Measurements from ENCODE around the gene OIP5.
"Not testable (repeated sequence)": the region's sequence is repeated elsewhere in the genome, so short reads cannot be mapped to it uniquely, and the experiment has no call there.

OIP5 gene

GRCh38 chr15:41301139-41301538, 31.3 kb downstream of the OIP5 start:
- not testable (repeated sequence) for DNase-seq

- DNase-seq = no peak
Observed at GRCh38 chr15:41292521-41292920, 39.9 kb downstream of the OIP5 start.

- no peak for DNase-seq
Observed at GRCh38 chr15:41291065-41291631, 41.2 kb downstream of the OIP5 start.

DNA sequence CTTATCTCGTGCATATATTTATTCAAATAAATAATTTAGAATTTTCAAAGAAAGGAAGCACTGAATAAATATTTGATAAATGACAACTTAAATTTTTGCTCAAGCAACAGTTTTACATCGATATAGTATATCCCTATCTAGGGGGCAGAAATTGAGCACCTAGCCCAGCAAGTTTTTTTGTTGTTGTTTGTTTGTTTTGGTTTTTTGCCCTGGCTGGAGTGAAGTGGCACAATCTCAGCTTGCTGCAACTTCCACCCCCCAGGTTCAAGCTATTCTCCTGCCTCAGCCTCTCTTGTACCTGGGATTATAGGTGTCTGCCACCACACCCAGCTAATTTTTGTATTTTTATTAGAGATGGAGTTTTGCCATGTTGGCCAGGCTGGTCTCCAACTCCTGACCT, 42.4 kb downstream of the OIP5 start:
- DNase-seq = no peak

DNA sequence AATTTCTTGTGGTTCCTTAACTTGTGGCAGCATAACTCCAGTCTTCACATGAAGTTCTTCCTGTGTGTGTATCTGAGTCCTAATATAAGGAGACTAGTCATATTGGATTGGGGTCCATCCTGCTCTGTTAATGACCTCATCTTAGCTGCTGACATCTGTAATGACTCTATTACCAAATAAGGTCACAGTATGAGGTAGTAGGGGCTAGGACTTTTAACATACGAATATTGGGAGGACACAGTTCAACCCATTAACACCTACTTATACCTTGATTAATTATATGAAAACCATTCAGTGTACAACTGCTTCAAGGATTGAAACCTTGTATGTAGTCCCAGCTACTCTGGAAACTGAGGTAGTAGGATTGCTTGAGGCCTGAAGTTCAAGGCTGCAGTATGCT, 43.9 kb downstream of the OIP5 start:
- DNase-seq = no peak

GRCh38 chr15:41286665-41287333, 45.6 kb downstream of the OIP5 start:
- no peak for DNase-seq

DNA sequence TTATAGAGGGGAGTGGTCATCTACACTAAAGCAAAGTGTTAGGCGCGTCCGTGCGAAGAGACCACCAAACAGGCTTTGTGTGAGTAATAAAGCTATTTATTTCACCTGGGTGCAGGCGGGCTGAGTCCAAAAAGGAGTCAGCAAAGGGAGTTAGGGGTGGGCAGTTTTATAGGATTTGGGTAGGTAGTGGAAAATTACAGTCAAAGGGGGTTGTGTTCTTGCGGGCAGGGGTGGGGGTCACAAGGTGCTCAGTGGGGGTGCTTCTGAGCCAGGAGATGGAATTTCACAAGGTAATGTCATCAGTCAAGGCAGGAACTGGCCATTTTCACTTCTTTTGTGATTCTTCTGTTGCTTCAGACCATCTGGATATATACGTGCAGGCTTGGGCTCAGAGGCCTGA, 47.1 kb downstream of the OIP5 start:
- DNase-seq = no peak

DNA sequence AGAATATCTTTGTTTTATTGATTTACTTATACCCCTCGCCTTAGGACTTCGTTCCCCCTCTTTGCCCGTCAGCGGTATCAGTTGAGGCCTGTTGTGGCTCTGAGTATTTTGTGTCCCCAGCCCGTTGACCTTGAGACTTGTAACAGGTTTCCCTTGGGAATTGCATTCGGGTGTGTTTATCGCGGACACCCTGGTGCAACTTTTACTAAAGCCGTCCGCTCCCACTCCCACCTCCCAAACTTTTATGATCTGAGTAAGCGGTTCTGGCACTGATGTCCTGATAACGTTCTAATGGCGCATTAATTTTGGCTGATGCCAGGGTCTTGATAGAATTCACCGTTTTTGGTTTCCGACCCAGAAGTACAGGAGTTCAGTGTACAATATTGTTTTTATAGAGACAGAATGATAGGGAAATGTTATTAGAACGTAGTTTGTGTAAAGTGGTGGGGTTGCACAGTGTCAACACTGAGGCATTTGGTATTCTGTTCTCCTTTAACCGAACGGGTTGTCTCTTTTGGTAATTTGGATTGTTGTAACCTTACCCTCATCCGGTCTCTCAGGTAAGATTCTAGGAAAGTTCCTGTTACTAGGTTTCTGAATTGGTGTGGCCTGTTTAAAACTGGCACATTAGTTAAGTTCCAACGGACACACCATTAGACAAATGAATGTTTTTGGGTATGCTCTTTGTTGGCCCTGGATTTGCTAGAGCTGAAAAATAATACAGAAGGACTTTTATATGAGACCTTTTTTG, 47.8 kb downstream of the OIP5 start:
- DNase-seq = no peak

DNA sequence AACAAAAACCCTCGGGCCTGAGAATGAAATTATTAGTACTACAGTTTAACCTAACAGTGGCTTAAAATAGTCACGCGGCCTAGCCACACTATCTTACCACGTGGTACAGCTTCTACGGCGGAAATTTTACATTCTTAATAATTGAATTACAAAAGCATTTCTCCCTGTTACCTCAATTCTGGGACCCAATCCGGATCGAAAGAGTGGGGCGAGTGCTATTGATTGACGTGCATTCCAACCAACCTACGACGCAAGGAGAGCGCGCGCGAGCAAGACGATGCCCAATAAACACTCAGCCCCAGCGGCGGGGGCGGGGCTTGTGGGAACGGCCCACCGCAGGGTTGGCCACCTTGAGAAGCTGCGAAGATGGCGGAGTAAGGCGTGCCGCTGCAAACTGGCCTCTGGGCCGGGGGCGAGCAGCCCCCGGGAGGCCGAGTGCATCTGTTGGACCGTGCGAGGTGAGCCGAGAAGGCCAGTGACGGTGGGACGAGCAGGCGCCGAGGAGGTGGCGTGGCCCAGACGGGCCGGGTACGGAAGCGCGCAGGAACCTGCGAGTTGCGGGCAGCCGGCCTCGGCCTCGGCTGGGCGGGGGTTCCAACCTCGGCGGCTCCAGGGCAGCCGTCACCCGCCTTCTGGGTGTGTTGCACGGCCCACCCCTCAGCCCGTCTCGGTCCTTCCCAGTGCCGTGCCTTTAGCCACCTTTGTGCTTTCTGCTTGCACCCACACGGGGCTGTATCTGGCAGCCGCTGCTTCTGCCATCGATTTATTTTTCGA, 48.6 kb downstream of the OIP5 start:
- DNase-seq = peak; percentile 99

GRCh38 chr15:41282980-41283652, 49.3 kb downstream of the OIP5 start:
- DNase-seq = not testable (repeated sequence)

DNA sequence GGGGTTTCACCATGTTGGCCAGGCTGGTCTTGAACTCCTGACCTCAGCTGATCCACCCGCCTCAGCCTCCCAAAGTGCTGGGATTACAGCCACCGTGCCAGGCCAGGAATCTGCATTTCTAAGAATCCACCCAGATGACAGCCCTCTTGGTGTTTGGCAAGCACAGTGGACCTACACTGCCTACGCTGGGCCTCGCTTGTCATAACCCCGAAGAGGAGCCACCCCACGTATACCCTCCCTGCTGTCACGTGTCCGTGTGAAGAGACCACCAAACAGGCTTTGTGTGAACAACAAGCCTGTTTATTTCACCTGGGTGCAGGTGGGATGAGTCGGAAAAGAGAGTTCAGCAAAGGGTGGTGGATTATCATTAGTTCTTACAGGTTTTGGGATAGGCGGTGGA, 50.0 kb downstream of the OIP5 start:
- not testable (repeated sequence) for DNase-seq

DNA sequence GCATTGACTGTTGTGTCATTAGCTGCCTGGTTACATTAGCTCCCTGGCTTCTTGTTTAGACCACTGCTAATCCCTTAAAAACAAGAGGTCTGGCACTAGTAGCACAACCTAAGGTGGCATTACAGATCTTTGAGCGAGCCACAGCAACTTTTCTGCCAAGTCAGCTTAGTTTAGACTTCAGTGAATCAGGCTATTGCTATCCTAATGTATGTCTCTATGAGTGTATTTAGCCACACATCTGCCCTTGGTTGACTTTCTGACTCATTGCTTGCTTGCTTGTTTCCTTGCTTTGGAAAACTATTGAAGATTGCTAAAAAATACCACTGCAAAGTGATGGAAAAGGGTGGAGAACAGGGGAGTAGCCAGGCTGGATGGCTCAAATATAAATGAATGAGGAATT, 51.2 kb downstream of the OIP5 start:
- no peak for DNase-seq

DNA sequence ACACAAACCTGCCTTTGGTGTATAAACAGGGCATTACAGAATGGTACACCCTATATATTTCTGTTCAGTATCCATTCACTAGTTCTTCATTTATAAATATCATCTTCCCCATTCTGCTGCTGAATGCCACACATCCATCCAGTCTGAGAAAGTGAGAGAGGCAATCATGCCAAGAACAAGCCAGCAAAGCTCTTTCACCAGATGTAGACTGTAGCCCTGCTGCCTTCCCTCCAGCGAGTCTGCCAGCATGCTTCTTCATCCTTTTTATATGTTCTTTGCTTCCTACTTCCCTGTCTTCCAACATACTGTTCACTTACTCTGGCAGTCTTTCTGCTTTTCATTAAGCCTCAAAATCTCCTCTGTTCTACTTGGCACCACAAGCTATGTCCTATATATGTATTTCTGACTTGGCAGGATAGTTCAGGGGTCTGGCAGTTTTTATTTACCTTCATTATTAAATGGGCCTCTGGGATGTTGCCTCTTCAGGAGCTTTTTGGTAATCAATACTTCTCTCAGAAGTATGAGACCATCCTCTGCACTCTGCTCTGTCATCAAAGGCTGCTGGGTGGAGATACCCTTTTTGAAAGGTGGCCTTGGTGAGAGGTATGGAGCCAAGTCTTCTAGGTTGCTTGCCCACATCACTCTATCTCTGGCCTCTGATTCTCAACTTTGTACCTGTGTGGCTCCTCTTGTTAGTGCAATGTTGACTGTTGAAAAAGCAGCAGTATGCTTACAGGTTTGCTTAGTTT, 52.7 kb downstream of the OIP5 start:
- DNase-seq = no peak

GRCh38 chr15:41278319-41278718, 54.1 kb downstream of the OIP5 start:
- DNase-seq = no peak

GRCh38 chr15:41276831-41277230, 55.6 kb downstream of the OIP5 start:
- no peak for DNase-seq

DNA sequence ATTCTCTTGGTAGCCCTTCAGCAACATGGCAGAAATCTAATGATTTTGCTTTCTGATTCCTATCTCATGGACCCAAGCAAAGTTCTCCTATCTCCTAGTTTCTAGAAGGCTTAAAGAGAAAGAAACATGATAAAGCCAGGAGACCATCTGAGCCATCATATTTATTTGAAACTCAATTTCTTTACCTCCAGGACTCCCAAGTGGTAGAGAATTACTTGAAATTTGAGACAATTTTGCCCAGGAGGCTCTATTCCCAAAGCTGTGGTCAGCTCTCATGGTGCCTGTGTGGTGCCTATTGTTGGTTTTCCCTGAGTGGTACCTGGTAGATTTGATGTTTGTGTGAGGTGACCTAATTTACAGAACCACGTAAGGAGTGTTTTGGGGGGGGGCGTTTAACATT, 62.5 kb downstream of the OIP5 start:
- DNase-seq = no peak

GRCh38 chr15:41263891-41264351, 68.5 kb downstream of the OIP5 start:
- DNase-seq = no peak

- DNase-seq = no peak
Observed at GRCh38 chr15:41262571-41262970, 69.8 kb downstream of the OIP5 start.

DNA sequence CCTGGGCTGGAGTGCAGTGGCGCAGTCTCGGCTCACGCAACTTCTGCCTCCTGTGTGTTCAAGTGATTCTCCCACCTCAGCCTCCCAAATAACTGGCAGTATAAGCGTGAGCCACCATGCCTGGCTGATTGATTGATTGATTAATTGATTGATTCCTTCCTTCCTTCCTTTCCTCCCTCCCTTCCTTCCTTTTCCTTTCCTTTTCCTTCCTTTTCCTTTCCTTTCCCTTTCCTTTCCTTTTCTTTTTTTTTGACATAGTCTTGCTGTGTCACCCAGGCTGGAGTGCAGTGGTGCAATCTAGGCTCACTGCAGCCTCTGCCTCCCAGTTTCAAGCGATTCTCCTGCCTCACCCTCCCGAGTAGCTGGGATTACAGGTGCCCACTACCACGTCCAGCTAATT, 71.5 kb downstream of the OIP5 start:
- not testable (repeated sequence) for DNase-seq

DNA sequence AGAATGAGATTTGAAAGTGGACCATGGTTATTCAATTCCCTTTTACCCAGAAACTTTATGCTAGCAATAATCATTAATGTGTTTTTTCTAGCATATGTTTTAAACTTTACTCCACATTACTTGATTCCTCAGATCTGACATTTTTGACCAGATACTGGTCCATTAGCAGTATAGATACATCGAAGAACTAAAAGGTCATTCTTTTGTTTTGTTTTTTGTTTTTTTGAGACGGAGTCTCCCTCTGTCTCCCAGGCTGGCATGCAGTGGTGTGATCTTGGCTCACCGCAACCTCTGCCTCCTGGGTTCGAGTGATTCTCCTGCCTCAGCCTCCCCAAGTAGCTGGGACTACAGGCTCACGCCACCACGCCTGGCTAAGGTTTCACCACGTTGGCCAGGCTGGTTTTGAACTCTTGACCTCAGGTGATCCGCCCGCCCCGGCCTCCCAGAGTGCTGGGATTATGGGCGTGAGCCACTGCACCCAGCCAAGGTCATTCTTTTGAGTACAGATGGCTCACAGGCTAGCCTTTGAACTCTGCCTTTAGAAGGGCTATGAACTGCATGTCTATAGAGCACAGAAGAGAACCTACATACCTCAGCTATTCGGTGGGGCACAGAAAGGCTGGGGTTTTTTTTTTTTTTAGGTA, 72.7 kb downstream of the OIP5 start:
- DNase-seq = no peak
